Thyroid gland (tissue), 4 donors: ENCODE results near the gene PLXNA1. TPM values are rescaled to one million over a fixed set of nuclear protein-coding genes. Genes with fewer than 3 reads are reported as not detected.

Experiments
- DNase-seq, 2 donors: peaks; one replicate each; pipeline ENCODE4 v3.0.0-alpha.2; 2019
- H3K27ac ChIP-seq, 3 donors: fragments of 200-600 bp; sonication (generic); 1 replicate in 2 of 3; 2 replicates in 1 of 3; pipeline ENCODE4 v1.5.1; 2016 to 2019; ENCODE audit warnings: mild to moderate bottlenecking in 1 of 3, moderate library complexity in 1 of 3
- H3K27me3 ChIP-seq: fragments of 200-600 bp; sonication (generic); one replicate; pipeline ENCODE4 v1.5.1; 2019
- H3K36me3 ChIP-seq, 2 donors: fragments of 200-600 bp; sonication (generic); one replicate each; pipeline ENCODE4 v1.5.1; 2016 to 2019
- H3K4me1 ChIP-seq, 2 donors: fragments of 200-600 bp; sonication (generic); one replicate each; pipeline ENCODE4 v1.5.1; 2017 to 2019
- H3K4me3 ChIP-seq, 3 donors: fragments of 200-600 bp; sonication (generic); replicated peaks in 1 of 3; 1 replicate in 2 of 3; 2 replicates in 1 of 3; pipeline ENCODE4 v1.5.1; 2016; ENCODE audit warnings: mild to moderate bottlenecking in 1 of 3
- H3K9me3 ChIP-seq: fragments of 200-600 bp; sonication (generic); one replicate; pipeline ENCODE4 v1.5.1; 2017
- CTCF ChIP-seq, 6 experiments: fragments of 200-600 bp in 3 of 6; fragments of 450-650 bp in 3 of 6; sonication (generic) in 3 of 6; IDR thresholded peaks; one replicate each; pipeline ENCODE4 v1.5.1; 2016 to 2019; ENCODE audit warnings: antibody characterized with exemption in 6 of 6, mild to moderate bottlenecking in 2 of 6, inconsistent platforms in 1 of 6, moderate library complexity in 1 of 6
- POLR2A ChIP-seq, 2 donors: fragments of 450-650 bp; IDR thresholded peaks; one replicate each; pipeline ENCODE4 v1.6.1; 2017; ENCODE audit warnings: antibody characterized with exemption in 2 of 2, mild to moderate bottlenecking in 2 of 2, moderate library complexity in 1 of 2
- WGBS, 2 donors: methylation state at CpG; one replicate each; pipeline ENCODE4 v1.1.5; 2017; 5-methylcytosine and 5-hydroxymethylcytosine counted together
- intact Hi-C: fragments of 100-400 bp; cut with DNase I; formaldehyde crosslinking; loops from one replicate; pipeline ENCODE4 v1.15.1; 2023
- total RNA-seq, 4 donors: library from RNA; depleted of rRNA; stranded (reverse); fragments of >200 nt; gene quantifications; one replicate each; pipeline ENCODE4 v1.2.3, GENCODE V29; 2016

PLXNA1 gene
- total RNA-seq, 4 donors from 2014 or later = 16.0 to 28.0 (median 22.8) TPM

- intact Hi-C loops = no loop called here
- TF ChIP-seq POLR2A (IDR thresholded peaks at IDR 0.05) (no peak), CTCF (IDR thresholded peaks at IDR 0.05) (no peak)
- DNase-seq = no peak
- no peaks in the 10 kb centered on the region for H3K9me3 ChIP-seq
- H3K4me3 ChIP-seq = no peak overlapping the region
- no peak overlapping the region for H3K27ac ChIP-seq
- H3K4me1 ChIP-seq = peaks cover 7 to 8% of the 10 kb centered on the region in 2 donors
- no peaks in the 10 kb centered on the region for H3K27me3 ChIP-seq
- no peaks in the 10 kb centered on the region for H3K36me3 ChIP-seq
- WGBS, 2 donors = 89 to 96% methylated on average over 5 of the region's 5 CpGs
These were observed 4.6 kb upstream of the PLXNA1 start for GRCh38 chr3:126978291-126978690.

DNA sequence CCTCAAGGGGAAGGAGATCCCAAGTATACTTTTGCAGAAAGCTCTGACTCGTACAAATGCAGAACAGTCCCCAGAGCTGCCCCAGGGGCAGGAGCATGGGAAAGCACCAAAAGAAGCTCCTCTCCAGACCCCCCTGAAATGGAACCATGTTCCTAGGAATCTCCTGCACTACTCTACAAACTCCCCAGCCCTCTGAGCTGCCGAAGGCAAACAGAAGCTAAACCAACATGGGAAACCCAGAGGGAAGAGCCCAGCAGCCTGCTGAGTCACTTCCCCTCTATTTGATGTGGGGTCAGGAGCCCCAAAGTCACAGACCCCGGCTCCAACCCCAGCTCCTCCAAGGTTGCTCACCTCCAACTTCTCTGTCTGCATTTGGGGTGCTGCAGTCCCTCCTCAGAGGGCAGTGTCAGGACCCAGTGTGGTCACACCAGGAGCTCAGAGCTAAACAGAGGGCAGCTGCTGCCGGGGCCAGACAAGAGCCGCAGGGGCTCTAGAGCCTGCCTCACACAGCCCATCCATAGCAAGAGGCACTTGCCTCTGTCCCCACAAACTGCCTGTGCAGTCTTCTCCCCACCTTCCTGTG is 3.8 kb upstream of the PLXNA1 start:
- no peak overlapping the region for H3K27ac ChIP-seq
- no peaks in the 10 kb centered on the region for H3K27me3 ChIP-seq
- 59 to 63% methylated on average over 5 of the region's 5 CpGs for WGBS, 2 donors
- peaks cover 9 to 10% of the 10 kb centered on the region in 2 donors for H3K4me1 ChIP-seq
- no peak for TF ChIP-seq CTCF (IDR thresholded peaks at IDR 0.05)
- TF ChIP-seq POLR2A (IDR thresholded peaks at IDR 0.05) = no peak
- H3K9me3 ChIP-seq = no peaks in the 10 kb centered on the region
- intact Hi-C loops = no loop called here
- H3K4me3 ChIP-seq = no peak overlapping the region
- no peaks in the 10 kb centered on the region for H3K36me3 ChIP-seq
- no peak for DNase-seq

DNA sequence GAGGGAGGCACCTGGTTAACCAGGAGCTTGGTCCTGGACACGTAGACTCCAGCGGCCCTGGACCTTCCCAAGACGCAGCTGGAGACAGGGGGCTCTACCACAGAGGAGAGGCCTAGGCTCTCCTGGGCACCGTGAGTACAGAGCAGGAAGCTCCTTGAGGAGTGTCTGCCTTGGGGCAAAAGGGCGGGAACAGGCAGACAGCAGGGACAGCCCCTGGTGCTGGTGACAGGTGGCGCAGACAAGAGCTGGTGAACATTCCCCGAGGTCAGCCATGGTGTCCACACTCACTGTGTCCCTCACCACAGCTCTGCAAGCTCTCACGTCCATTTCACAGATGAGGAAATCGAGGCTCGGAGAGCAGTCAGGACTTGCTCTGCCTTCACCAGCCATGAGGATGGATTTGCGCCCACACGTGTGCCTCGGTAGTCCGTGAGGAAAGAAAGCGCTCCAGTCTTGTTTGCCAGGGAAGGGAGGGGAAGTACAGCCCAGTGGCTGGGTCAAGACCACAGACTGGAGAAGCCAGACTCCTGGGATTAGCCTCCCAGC is 2.6 kb upstream of the PLXNA1 start:
- Histone ChIP-seq H3K36me3 (no peaks in the 10 kb centered on the region), H3K9me3 (no peaks in the 10 kb centered on the region), H3K4me1 (peaks cover 14 to 21% of the 10 kb centered on the region in 2 donors), H3K4me3 (no peak overlapping the region), H3K27me3 (no peaks in the 10 kb centered on the region), H3K27ac (no peak overlapping the region)
- no peak for DNase-seq
- TF ChIP-seq POLR2A (IDR thresholded peaks at IDR 0.05) (no peak), CTCF (IDR thresholded peaks at IDR 0.05) (no peak)
- WGBS, 2 donors = 88 to 89% methylated on average over 15 of the region's 15 CpGs
- intact Hi-C loops = loop anchor here (5.0 to 10.0 kb wide), 3 partner anchors 228 to 474 kb away; no protein-coding TSS in a partner anchor

GRCh38 chr3:126982126-126982470 is 817 bp upstream of the PLXNA1 start:
- WGBS, 2 donors = 8 to 10% methylated on average over 8 to 11 of the region's 12 CpGs
- H3K9me3 ChIP-seq = no peaks in the 10 kb centered on the region

More at GRCh38 chr3:126982126-126982470, 817 bp upstream of the PLXNA1 start:
- H3K36me3 ChIP-seq = no peaks in the 10 kb centered on the region
- intact Hi-C loops = loop anchor here (5.0 to 10.0 kb wide), 3 partner anchors 230 to 473 kb away; no protein-coding TSS in a partner anchor
- H3K4me1 ChIP-seq = peaks cover 14 to 39% of the 10 kb centered on the region in 2 donors
- TF ChIP-seq CTCF (IDR thresholded peaks at IDR 0.05) (no peak), POLR2A (IDR thresholded peaks at IDR 0.05) (no peak)
- peak overlapping the region in 1 of 3 donors; percentile 29 for H3K4me3 ChIP-seq
- no peaks in the 10 kb centered on the region for H3K27me3 ChIP-seq
- peak overlapping the region in 1 of 3 donors; percentile 75 for H3K27ac ChIP-seq
- no peak for DNase-seq
